HG03064 (cell line): Measurements from ENCODE around the gene SOX18.
"Not testable (repeated sequence)": the region's sequence is repeated elsewhere in the genome, so short reads cannot be mapped to it uniquely, and the experiment has no call there.

ENCODE experiments used
- ATAC-seq: cut with Tn5 transposase; IDR thresholded peaks from one replicate; pipeline ENCODE4 v1.9.1; 2021; ENCODE audit warnings: low read depth; ENCODE audit not compliant: unreplicated experiment

Gene SOX18

GRCh38 chr20:64049060-64049877 is at the start of gene SOX18:
Gene SOX18 (minus strand): TSS chr20:64049639. CDS start chr20:64049516, 123 bp downstream.
- no peak for ATAC-seq

GRCh38 chr20:64098471-64099013 is 49.1 kb upstream of the SOX18 start:
- ATAC-seq, result no peak

- ATAC-seq, result no peak
These were observed 47.1 kb upstream of the SOX18 start for GRCh38 chr20:64096535-64096934.

GRCh38 chr20:64095927-64096326 is 46.5 kb upstream of the SOX18 start:
- no peak for ATAC-seq

- no peak for ATAC-seq
These were observed 46.0 kb upstream of the SOX18 start for GRCh38 chr20:64095455-64095854.

GRCh38 chr20:64093013-64093503 is 43.6 kb upstream of the SOX18 start:
- ATAC-seq, result no peak

- no peak for ATAC-seq
These were observed 43.0 kb upstream of the SOX18 start for GRCh38 chr20:64092258-64093012.

GRCh38 chr20:64091770-64092169 is 42.3 kb upstream of the SOX18 start:
- ATAC-seq, result no peak

GRCh38 chr20:64091340-64091739 is 41.9 kb upstream of the SOX18 start:
- ATAC-seq, result no peak

GRCh38 chr20:64090165-64090564 is 40.7 kb upstream of the SOX18 start:
- no peak for ATAC-seq

- not testable (repeated sequence) for ATAC-seq
These were observed 39.1 kb upstream of the SOX18 start for GRCh38 chr20:64088586-64088985.

- ATAC-seq, result not testable (repeated sequence)
These were observed 37.9 kb upstream of the SOX18 start for GRCh38 chr20:64087226-64087825.

- no peak for ATAC-seq
These were observed 37.4 kb upstream of the SOX18 start for GRCh38 chr20:64086801-64087200.

GRCh38 chr20:64084685-64085152 is 35.3 kb upstream of the SOX18 start:
- ATAC-seq, result no peak

- no peak for ATAC-seq
These were observed 34.6 kb upstream of the SOX18 start, which contains the start of gene LKAAEAR1 for GRCh38 chr20:64083804-64084684. Gene LKAAEAR1 (minus strand): TSS chr20:64084398. CDS start chr20:64084219, 179 bp downstream.

GRCh38 chr20:64083378-64083803 is 34.0 kb upstream of the SOX18 start:
- ATAC-seq, result no peak

- ATAC-seq, result no peak
These were observed 33.5 kb upstream of the SOX18 start for GRCh38 chr20:64082820-64083377.

- ATAC-seq, result no peak
These were observed 32.8 kb upstream of the SOX18 start for GRCh38 chr20:64082126-64082731.

- ATAC-seq, result no peak
These were observed 32.2 kb upstream of the SOX18 start for GRCh38 chr20:64081624-64081964.
